ENCODE results near the gene KRTAP10-10.
A peak's percentile ranks its signal among the peaks of the same experiment; 100 is the strongest.
"Not testable (repeated sequence)": the region's sequence is repeated elsewhere in the genome, so short reads cannot be mapped to it uniquely, and the experiment has no call there.

Gene KRTAP10-10

DNA sequence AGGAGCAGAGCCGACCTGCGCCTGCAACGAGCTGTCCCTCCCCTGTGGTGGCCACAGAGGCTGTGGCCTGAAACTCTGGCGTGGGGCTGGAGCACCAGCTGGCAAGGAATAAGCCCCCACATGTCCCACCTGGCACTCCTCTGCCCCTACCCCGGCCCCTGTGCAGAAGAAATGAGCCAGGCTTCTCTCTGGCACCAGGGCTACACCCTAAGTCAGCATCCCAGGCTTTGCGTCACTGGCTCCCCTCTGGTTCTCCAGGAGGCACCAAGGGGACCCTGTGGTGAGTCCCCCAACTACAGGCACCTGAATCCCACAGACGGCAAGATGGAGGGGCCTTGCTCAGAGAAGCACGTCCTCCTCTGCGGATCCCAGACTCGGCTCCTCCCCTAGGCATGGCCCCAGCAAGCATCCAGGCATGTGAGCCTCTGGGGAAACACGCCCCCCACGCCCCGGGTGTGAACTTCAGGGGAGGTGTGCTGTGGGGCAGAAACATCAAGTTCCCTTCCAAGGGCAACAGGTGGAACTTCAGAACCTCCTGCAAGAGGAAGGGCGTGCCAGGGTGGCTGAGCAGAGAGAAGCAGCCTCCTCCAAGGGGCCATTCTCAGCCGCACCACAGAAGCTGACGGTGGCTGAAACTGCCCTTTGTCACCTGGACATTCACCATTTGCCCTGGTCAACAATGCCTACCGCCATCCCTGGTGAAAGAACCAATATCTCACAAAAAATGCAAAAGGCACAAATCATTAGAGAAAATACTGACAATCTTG is 33.9 kb upstream of the KRTAP10-10 start:
- no peak for DNase-seq

DNA sequence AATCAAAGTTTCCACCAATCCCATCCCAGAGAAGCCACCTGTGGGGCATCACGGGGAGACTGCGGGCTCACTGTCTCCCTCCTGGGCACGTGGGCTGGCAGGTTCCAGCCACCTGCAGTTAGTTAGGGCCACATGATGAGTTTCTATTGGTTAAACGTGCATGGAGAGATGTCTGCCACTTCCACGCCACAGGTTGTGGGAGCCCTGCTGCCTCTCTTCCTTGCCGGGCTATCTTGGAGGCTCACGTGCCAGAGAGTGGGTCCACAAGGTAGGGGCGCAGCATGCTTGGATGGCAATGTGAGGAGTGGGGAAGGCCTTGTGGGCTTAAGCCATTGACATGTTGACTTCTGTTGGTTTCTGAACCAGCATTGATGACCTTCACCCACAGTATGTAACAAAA is 33.2 kb upstream of the KRTAP10-10 start:
- no peak for DNase-seq

DNA sequence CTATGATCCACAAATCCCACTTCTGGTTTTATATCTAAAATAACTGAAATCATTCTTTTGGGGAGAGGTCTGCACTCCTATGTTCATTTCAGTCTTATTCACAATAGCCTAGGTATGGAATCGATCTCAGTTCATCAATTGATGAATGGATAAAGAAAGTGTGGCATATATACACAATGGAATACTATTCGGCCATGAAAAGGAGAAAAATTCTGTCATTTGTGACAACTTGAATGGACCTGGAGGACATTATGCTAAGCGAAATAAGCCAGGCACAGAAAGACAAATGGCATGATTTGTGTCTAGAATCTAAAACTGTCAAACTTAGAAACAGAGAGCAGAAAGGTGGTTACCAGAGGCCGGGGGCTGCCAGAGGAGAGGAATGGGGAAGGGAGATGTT is 30.7 kb upstream of the KRTAP10-10 start:
- DNase-seq = no peak

DNA sequence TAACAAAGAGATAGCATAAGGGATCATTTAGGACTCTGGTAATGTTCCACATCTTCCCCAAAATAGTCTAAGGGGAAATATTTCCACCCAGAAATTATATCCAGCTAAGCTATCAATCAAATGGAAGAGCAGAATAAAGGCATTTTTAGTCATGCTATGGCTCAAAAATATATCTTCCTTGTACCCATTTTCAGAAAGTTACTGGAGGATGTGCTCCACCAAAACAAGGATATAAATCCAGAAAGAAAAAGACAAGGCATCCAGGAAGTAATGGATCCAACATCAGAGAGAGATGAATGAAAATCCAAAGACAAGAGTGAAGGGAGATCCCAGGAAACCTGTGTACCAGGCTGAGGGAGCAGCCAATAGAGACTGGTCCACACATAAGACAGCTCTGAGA is 28.0 kb upstream of the KRTAP10-10 start:
- DNase-seq = no peak

DNA sequence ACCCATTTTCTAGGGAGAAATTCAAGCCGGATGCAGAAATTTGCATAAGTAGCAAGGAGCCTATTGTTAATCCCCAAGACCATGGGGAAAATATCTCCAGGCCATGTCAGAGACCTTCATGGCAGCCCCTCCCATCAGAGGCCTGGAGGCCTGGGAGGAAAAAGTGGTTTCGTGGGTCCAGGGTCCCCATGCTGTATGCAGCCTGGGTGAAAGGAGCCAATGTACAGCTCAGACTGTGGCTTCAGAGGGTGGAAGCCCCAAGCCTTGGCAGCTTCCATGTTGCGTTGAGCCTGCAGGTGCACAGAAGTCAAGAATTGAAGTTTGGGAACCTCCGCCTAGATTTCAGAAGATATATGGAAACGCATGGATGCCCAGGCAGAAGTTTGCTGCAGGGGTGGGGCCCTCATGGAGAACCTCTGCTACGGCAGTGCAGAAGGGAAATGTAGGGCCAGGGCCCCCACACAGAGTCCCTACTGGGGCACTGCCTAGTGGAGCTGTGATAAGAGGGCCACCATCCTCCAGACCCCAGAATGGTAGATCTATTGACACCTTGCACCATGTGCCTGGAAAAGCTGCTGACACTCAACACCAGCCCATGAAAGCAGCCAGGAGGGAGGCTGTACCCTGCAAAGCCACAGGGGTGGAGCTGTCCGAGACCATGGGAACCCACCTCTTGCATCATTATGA is 26.9 kb upstream of the KRTAP10-10 start:
- DNase-seq = not testable (repeated sequence)

DNA sequence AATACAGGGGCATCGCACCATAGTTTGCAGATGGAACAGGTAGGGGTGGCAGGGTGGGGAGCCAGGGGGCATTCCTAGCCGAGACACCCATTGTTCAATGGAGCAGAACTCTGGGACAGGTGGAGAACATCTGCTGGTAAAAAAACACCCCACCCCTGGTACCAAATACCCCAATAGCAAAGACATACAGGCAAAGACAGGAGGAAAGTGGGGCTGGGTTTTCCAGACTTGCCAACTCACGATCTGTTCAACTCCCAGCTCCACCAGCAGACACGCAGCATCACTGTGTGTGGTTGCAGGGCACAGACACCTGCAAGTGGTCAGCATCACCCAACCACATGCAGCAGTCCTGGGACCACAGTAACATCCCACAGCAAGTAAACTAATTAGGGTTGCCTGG is 25.6 kb upstream of the KRTAP10-10 start:
- no peak for DNase-seq

DNA sequence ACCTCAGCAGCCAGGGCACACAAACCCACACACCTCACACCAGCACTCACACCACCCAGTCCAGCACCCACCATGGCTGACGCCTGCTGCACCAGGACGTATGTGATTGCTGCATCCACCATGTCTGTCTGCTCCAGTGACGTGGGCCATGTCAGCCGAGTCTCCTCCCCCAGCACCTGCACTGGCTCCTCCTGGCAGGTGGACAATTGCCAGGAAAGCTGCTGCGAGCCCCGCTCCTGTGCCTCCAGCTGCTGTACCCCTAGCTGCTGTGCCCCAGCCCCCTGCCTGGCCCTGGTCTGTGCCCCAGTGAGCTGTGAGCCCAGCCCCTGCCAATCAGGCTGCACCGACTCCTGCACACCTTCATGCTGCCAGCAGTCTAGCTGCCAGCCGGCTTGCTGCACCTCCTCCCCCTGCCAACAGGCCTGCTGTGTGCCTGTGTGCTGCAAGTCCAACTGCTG is 25.1 kb upstream of the KRTAP10-10 start, which contains the start of gene KRTAP10-8:
Gene KRTAP10-8 (plus strand): TSS at position 51 of the 458 bp plus-strand sequence. CDS start 22 bp downstream, at position 73.
- DNase-seq = no peak

DNA sequence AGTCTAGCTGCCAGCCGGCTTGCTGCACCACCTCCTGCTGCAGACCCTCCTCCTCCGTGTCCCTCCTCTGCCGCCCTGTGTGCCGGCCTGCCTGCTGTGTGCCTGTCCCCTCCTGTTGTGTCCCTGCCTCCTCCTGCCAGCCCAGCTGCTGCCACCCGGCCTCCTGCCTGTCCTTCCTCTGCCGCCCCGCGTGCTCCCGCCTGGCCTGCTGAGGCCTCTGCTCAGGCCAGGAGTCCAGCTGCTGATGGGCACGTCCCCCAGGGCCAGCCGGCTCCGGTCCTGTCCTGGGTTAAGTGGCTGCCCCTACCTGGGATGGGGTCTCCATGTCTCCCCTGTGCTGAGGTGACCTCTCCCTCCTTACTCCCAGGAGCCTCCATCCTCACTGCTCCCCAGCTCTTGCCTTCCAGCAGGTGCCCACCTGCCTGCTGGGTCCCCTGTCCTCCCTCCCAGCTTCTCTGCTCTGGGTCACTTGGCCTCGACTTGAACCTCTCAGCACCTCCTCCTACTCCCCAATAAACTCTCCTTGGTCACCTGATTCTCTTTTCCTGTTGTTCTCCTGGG is 24.4 kb upstream of the KRTAP10-10 start:
- no peak for DNase-seq

DNA sequence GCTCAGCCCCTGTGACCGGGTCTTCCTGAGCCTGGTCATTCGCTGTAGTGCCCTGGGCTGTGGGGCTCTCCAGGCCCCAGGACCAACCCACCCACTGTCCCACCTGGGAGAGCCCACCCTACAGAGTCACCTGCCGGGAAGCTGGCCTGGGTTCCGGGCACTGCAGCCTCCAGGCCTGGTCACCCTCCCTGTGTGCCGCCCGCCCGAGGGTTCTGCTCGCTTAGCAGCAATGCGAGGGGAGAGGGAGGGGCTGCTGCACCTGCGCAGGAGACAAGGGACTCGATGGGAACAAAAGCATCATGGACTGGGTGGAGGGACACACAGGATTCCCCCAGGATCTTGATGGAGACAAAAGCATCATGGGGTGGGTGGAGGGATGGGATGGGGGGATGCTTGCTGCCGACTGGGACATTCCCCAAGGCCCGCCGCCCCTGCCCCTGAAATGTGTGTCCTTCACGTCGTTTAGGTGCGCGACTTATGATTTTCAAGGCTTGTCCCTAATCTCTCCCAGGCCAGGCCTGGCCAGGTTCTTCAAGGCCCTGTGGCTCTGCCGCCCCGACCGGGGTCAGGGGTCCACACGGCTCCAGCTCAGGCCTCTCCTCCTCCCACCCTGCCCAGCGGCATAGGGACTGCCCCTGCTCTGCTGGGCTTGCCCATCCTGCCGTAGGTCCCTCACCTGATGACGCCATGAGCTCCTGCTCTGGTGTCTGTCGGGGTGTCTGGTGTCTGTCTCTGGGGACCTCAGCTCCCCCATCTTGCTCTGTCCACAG is 23.6 kb upstream of the KRTAP10-10 start:
- no peak for DNase-seq

DNA sequence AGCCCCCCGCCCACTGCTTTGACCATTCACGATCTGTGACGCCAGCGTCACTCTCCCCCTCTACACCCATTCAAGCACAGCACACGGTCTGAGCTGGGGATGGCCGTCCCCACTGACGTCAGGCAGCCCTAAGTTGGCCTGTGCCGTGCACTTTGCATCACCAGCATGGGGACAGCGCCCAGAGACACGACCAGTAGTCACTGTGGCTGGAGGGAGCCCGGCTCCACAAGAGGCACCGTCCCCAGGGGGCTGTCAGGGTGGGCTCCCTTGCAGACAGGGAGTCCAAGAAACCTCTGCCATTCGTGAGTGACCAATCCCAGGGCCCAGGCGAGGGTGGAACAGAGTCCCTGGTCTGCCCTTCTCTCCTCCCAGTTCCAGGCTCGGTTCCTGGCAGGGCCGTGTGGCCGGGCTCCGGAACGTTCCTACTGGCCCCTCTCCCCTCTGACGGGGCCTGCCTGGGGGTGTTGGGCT is 23.0 kb upstream of the KRTAP10-10 start:
- DNase-seq = no peak

DNA sequence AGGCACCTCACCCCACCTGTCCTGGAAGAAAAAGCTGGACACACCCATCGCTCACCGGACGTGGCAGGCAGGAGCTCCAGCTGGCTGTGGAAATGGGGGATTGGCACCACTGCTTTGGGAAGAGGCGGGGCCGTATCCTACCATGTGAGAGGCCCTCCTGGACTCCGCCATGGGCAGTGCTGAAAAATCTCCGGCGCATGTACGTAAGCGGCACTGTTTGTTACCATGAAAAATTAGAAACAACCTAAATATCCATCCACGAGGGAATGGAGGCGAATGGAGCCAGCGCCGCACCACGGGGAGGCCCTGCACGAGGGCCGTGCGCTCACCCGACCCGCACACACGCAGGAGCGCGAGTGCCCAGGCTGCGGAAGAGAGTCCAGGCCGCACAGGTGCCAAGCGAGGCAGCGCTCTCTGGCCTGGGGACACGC is 22.2 kb upstream of the KRTAP10-10 start:
- DNase-seq = no peak

DNA sequence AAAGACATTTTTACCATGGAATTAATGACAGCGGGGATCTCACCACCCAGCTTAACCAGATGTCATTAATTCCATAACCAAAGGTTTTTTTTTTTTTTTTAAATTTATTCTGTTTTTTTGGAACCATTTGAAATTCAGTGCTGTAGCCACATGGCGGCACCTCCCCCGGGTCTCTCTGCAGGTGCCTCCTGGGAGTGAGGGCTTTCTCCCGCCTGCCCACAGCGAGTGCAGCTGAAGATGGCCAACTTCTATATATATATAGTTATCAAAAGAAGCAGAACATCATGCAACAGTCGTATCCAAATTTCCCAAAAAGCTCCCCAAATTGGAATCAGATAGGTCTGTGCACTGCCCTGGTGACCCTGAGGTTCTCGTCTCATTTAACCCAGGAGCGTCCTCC is 21.7 kb upstream of the KRTAP10-10 start:
- no peak for DNase-seq

DNA sequence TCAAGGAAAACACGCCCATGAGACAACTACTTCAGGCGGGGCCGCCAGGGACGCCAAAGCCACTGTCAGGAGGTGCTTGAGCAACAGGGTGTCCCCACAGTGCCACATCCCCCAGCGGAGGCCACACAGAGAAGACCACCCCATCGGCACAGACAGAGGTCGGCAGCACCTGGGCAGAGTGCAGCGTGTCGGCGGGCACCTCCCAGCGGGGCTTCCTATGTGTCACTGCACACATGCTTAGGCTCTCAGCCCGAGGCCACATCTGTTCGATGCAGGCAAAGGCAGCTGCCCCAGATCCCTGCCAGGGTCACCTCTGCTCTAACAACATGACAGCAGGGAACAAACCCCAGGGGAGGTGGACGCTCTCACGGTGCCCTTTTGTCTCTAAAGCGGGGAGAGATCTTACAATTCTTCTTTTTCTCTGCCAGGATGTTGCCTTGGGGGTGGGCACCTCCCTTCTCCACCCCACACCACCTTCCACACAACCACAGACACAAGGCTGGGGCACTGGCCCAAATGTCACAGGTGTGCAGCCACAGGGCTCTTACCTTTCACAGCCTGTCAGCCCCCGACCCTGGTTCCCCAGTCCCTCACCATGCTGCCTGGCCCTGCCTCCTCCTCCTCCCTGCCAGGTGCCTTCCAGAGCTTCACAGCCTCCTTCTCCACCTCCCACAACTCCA is 21.1 kb upstream of the KRTAP10-10 start:
- no peak for DNase-seq

DNA sequence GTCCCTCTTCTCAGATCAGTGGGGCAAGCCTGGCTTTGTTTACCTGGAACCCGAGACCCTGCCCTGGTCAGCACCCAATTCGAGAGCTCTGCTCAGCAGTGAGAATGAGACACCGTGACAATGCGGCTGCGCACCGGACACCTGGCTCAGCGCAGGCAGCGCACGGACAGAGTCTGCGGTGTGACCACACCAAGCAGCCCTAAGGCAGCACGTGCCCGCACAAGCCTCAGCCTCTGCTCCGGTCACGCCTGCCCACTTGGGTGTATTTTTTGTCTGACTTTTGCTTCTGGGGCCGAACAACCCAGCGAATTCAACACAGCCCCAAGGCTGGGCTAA is 20.6 kb upstream of the KRTAP10-10 start:
- no peak for DNase-seq

DNA sequence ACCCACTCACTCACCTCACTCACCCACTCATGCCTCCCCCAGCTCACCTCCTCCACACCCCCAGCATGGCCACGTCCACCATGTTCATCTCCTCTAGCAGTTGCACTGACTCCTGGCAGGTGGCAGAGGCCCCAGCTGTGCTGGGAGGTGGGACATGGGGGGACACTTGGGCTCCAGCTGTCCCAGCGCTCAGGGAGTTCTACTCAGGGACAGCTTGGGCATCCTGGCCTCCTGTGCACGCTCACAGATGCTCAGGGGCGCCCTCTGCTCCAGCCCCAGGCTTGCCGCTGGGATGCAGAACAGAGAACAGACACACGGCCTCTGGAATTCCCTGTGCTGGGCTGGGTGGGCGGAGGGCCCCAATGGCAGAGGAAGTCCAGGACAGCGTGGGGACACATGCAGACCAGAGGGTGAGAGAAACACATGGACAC is 20.1 kb upstream of the KRTAP10-10 start:
- DNase-seq = no peak

DNA sequence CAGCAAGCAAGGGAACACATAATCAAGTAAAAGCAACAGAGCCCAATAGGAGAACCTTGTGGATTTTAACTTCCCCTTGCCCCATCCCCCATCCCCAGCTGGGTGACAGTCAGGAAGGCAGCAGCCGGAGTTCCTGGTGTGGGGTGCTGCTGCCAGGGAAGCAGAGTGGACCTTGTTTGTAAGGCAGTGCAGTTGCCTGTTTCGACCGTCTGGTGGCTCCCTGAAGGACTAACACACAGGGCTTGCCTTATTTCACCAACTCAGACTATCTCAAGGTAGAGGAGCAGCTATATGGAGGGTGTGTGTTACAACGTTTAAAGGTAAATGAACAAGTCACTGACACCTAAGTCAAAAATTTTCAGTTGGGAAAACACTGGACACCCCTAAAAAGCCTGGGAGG is 18.7 kb upstream of the KRTAP10-10 start:
- DNase-seq = no peak

DNA sequence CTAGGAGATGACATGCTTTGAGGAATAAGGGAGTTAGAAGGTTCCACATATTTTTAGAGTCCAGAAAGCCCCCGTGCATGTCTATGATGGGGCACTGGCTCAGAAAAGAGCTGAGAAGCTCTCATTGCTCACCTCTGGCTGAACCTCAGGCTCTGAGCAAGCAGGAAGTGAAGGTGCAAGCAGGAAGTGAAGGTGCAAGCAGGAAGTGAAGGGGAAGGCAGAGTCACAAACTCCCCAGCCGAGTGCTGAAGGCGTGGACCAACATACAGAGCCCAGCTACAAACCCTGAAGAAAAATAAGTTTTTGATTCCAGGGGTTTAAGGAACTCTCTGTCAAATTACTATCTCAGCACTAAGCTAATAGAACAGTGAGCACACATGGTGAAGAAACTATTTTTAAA is 18.2 kb upstream of the KRTAP10-10 start:
- peak; percentile 64 for DNase-seq

DNA sequence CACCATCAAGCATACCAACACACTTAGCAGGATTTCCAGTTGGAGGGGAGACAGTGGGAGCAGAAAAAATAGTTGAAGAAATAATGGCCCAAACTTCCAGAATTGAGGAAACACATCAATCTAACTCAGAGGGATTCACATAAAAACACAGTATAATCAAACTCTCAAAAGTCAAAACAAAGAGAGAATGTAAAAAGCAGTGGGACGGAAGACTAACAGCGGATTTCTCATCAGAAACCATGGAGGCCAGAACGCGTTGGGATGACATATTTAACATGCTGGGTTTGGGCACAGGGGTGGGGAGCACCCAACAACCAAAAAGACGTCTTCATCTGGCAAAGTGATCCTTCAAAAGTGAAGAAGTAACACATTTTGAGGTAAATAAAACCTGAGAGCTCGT is 17.3 kb upstream of the KRTAP10-10 start:
- DNase-seq = no peak

DNA sequence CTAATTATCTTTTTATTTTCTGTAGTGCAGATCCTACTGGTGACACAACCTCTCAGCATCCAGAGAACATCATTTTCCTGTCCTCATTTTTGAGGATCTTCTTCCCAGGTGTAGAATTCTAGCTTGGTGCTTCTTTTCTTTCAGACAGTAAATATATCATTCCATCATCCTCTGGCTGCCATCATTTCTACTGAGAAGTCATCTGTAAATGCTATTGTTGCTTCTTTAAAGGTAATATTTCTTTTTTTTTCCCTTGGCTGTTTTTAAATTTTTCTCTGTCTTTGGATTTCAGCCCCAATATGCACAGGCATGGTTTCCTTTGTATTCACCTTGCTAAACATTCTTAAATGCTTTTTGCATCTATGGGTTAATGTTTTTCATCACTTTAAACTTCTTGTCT is 13.6 kb upstream of the KRTAP10-10 start:
- no peak for DNase-seq

DNA sequence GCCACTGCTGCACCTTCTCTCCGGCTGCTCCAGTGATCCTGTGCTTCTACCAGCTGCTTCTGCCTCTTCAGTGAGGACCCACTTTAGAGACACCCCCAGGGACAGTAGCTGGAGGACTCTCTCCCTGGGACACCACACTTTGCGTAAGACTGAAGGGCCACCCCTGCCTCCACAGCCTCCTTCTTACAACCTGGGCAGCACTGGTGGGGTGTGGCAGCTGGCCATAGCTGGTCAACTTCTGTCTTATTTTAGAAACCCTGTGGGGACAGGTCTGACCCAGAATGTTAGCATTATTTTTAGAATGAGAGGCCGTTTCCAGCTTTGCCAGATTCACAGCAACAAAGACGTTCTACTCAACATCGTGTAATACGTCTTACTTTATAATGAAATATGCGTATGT is 11.4 kb upstream of the KRTAP10-10 start:
- DNase-seq = no peak

DNA sequence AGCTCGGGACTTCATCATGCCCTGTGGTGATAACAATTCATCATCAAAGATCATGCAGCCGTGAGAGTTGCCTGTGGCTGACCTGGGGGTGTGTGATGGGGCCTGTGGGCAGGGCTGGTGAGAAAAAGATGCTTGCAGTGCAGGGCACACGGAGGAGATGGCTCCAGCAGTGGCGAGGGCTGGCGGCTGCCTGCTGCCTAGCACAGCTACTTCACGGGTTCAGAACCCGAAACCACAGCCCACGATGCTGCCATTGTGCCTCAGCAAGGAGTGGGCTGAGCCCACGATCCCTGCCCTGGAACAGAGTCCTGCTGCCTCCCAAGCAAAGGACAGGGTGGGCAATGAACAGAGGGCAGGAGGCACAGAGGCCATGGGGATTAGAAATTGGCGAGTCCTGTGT is 10.9 kb upstream of the KRTAP10-10 start:
- peak; percentile 42 for DNase-seq

DNA sequence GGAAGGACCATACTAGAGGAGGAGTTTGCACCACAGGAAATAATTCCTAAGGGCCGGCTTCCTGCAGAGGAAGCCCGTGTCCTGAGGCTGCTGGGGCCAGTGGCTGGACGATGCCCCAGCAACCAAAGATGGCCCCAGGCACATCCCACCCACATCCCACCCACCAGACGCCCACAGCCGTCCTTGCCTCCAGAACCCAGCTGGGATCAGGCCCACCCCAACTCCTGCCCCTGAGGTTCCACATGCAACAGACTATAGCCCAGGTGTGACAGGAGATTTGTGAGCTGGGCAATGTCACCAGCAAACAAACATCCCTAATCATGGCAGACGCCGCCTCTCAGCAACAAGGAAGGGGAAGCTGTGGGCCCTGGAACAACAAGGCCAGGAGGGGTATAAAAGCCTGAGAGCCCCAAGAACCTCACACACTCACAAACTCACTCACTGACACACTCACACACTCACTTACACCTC is 10.4 kb upstream of the KRTAP10-10 start, which contains the start of gene KRTAP10-9:
Gene KRTAP10-9 (plus strand): TSS at position 421 of the 471 bp plus-strand sequence. CDS start 79 bp downstream, outside the sequence.
- DNase-seq = no peak

Data from activated CD8-positive, alpha-beta memory T cell treated with anti-CD3 and anti-CD28 coated beads, Interleukin-2, amount 50 U/mL, for 48 hours (primary cell).